Astrocyte (in vitro differentiated cells and primary cell): ENCODE results near the gene LHFPL4.

Experiments
- EZH2 ChIP-seq: IDR thresholded peaks from 2 replicates; pipeline ENCODE4 v1.6.1; 2012; ENCODE audit warnings: mild to moderate bottlenecking, low read length, inconsistent platforms; ENCODE audit not compliant: insufficient read depth
- TF ChIP-seq, protein P1 (sequence below): IDR thresholded peaks from 2 replicates; pipeline ENCODE4 v1.5.1; 2011; ENCODE audit warnings: low read depth, mild to moderate bottlenecking, inconsistent platforms, low read length, moderate library complexity; ENCODE audit not compliant: insufficient read depth

DNA sequence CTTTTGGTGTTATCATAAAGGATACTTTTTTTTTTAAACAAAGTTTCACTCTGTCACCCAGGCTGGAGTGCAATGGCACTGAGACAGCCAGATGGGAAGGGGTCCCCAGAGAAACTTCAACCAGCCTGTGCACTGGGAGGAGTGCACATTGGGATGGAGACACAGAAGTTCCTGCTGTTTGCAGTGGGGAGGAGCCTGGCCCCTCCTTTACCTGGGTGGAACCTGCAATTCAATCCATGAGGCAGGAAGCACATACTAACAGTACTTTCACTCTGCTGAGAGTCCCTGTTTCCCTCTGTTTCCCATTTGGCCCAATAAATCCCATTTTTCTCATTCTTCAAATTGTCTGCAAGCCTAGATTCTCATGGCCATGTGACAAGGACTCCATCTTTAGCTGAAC is 42.3 kb upstream of the LHFPL4 start:
- TF ChIP-seq, protein P1, sequence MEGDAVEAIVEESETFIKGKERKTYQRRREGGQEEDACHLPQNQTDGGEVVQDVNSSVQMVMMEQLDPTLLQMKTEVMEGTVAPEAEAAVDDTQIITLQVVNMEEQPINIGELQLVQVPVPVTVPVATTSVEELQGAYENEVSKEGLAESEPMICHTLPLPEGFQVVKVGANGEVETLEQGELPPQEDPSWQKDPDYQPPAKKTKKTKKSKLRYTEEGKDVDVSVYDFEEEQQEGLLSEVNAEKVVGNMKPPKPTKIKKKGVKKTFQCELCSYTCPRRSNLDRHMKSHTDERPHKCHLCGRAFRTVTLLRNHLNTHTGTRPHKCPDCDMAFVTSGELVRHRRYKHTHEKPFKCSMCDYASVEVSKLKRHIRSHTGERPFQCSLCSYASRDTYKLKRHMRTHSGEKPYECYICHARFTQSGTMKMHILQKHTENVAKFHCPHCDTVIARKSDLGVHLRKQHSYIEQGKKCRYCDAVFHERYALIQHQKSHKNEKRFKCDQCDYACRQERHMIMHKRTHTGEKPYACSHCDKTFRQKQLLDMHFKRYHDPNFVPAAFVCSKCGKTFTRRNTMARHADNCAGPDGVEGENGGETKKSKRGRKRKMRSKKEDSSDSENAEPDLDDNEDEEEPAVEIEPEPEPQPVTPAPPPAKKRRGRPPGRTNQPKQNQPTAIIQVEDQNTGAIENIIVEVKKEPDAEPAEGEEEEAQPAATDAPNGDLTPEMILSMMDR: no peak
- TF ChIP-seq EZH2: no peak
